Fibroblast of skin of abdomen (primary cell): ENCODE measurements around the gene FAM114A1. TPM values are rescaled to one million over a fixed set of nuclear protein-coding genes. Genes with fewer than 3 reads are reported as not detected.

Experiments
- DNase-seq: peaks from one replicate; pipeline ENCODE4 v3.0.0-alpha.2; 2013
- polyA plus RNA-seq, 2 experiments: library from polyadenylated mRNA; unstranded; fragments of 120-200 nt; gene quantifications; one replicate each; pipeline ENCODE4 v1.2.1, GENCODE V29; 2013; ENCODE audit not compliant: insufficient read length in 2 of 2

Gene FAM114A1
- polyA plus RNA-seq (2013, experiment 1 of 2; ENCODE audit: insufficient read length), result 139 TPM
- 135 TPM for polyA plus RNA-seq (2013, experiment 2 of 2; ENCODE audit: insufficient read length)

DNA sequence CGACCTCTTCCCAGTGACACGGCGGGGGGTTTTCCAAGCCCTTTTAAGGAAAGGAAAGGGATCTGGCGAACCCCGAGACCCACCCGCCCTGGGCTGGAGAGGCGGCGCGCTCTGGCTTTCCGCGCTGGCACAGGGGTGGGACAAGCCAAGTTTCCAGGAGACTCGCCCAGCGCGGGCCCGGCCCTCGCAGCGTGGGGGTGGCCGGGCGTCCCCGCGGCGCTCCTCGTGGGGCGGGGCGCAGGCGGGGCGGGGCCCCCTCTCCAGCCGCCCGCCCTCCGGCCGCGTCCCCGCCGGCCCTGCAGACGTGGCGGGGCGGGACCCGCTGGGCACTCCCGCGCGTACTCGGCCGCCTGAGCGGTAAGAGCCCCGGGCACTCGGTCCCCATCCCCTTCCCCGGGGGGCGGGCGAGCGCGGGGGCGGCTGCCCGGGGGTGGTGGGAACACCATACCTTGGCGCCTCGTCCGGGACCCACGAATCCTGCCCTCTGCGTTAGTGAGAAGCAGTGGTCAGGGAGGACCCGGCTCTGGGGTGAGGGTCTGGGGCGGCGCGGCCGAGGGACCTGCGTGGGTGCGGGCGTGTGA, at the start of gene FAM114A1:
TSS of gene FAM114A1 (plus strand) at position 329 of the 581 bp plus-strand sequence. CDS start 10,273 bp downstream, outside the sequence.
- peak; percentile 90 for DNase-seq

DNA sequence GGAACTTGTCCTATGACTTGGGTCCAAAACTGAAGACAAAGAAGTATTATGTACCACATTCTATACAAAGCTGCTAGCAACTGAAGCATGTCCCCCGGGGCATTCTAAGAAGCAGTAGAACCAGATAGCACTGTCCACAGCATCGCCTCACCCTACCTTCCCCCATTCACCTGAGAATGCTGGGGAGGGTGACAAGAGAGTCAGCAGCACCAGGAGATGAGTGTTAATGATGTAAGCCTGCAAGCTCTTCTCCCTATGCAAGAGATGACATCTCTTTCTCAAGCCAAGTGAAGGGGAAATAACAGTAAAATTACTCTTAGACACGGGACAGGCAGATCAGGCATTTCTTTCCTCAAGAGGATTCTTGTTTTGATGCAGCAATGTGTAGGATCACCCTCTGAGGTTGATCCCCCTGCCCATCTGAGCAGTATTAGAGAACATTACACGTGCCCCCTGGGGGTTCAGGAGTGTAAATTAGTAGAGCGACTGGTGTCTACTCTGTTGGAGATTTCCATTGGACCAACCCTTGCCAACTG, 49.1 kb upstream of the FAM114A1 start:
- no peak for DNase-seq

DNA sequence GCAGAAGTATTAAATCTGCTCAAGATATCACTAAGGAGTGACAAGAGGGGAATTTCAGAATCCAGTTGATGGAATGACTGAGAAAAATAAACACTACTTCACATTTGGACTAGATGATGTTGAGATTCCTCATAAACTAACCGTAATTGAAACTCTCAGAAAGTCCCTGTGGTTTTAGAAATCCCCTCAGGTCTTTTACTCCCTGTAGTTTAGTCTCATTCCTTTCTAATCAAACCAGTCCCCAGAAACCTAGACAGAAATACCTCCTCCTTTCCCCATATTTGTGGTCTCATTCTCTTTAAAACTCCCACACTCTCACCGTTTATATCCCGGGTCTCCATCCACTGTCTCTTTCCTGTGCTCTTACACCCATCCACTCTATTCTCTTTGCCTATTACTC, 48.0 kb upstream of the FAM114A1 start:
- peak; percentile 23 for DNase-seq

DNA sequence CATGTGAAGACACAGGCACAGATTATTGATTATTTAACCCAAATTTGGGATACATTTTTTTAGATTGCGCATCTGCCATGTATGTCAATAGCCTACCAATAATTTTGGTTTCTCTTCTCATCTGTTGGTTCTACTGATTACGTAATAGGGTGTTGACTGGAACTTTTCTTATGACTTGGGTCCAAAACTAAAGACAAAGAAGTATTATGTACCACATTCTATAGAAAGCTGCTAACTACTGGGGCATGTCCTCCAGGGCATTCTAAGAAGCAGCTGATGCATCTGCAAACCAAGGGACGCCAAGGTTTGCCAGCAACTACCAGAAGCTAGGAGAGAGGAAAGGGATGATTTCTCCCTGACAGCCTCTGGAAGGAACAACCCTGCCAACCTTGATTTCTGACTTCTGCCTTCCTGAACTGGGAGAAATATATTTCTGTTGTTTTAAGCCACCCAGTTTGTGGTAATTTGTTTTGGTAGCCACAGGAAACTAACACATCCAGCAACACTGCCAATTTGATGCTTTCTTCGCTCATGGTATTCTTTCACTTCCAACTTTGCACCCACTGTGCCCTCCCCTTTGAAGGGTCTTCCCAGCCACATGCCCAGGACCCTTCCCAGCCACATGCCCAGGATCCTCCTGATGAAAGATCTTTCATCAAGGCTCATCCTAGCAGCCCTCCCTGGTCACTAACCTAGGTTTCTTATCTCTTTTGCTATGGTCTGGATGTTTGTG, 47.1 kb upstream of the FAM114A1 start:
- DNase-seq, result no peak

DNA sequence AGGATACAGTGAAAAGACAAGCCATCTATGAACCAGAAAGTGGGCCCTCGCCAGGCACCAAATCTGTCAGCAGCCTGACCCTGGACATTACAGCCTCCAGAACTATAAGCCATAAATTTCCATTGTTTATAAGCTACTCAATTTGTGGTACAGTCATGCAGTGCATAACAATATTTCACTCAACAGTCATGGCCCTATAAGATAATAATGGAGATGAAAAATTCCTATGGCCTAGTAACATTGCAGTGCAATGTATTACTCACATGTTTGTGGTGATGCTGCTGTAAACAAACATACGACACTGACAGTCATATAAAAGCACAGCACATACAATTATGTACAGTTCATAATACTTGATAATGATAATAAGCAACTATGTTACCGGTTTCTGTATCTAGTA, 45.9 kb upstream of the FAM114A1 start:
- DNase-seq, result peak; percentile 8

DNA sequence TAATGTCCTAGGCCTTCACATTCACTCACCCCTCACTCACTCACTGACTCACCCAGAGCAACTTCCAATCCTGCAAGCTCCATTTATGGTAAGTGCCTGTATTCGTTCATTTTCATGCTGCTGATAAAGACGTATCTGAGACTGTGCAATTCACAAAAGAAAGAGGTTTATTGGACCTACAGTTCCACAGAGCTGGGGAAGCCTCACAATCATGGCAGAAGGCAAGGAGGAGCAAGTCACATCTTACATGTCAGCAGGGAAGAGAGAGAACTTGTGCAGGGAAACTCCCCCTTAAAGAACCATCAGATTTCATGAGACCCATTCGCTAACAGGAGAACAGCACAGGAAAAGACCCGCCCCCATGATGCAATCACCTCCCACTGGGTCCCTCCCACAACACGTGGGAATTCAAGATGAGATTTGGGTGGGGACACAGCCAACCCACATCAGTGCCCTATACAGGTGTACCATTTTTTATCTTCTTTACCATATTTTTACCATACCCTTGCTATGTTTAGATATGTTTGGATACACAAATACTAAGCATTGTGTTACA, 44.8 kb upstream of the FAM114A1 start:
- no peak for DNase-seq

DNA sequence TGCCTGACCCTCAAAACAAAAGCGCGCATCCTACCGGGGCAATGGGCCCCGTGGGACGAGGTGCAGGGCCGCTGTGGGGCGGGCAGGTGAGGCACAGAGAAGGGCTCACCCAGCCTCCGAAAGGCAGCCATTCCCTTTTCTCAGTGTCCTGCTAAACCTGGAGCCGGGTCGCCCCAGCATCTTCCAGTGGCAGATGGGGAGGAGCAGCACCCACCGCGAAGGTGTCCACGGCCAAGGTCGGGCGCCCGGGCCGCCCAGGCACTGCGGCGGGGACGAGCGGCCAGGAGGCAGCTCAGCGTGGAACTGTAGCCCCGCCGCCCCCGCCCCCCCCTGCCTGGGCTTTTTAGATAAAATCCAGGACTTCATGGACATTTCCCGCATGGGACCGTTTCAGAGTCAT, 43.8 kb upstream of the FAM114A1 start:
- no peak for DNase-seq

DNA sequence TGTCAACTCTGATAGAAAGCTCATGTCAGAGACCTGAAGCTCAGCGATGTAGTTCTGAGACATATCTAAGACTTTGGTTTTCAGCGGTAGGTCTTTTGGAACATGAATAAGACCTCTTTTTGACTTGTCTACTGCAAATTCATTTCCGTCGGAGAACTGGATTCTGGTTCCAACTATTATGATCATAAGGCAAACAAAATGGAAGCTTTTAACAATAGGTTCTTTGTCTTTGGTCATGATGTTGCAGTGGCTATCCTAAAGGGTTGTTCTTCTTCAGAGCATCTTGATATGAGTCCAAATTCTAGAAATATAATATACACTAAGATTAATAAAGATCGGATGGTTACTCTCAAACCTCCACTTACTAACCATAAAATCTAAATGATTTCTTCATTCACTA, 38.4 kb upstream of the FAM114A1 start:
- no peak for DNase-seq

DNA sequence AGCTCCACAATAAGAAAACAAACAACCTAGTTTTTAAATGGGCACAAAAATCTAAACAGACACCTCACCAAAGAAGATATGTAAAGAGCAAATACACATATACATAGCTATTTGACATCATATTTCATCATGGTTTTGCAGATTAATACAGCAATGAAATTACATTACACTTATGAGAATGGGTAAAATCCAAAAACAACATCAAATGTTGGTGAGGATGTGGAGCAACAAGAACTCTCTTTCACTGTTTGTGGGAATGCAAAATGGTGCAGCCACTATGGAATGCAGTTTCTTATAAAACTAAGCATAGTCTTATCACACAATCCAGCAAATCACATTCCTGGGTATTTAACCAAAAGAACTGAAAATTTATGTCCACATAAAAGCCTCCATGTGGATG, 36.0 kb upstream of the FAM114A1 start:
- no peak for DNase-seq

DNA sequence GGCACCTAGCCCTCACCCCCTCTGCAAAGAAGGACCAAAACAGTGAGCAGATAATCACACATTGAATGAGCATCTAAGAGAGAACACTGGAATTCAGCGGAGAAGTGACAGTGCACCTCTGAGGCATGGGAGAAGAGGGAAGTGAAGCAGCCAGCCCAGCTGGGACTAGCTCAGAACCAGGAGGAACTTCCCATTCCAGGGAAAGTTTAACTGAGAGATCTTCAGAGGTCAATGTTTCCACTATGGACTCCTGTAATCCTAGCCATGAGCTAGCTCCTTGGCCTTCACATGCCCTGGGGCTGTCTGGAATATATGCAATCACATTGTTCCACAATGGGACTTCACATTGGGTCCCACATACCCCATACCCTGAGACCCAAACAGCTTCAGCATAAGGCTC, 35.4 kb upstream of the FAM114A1 start:
- no peak for DNase-seq

DNA sequence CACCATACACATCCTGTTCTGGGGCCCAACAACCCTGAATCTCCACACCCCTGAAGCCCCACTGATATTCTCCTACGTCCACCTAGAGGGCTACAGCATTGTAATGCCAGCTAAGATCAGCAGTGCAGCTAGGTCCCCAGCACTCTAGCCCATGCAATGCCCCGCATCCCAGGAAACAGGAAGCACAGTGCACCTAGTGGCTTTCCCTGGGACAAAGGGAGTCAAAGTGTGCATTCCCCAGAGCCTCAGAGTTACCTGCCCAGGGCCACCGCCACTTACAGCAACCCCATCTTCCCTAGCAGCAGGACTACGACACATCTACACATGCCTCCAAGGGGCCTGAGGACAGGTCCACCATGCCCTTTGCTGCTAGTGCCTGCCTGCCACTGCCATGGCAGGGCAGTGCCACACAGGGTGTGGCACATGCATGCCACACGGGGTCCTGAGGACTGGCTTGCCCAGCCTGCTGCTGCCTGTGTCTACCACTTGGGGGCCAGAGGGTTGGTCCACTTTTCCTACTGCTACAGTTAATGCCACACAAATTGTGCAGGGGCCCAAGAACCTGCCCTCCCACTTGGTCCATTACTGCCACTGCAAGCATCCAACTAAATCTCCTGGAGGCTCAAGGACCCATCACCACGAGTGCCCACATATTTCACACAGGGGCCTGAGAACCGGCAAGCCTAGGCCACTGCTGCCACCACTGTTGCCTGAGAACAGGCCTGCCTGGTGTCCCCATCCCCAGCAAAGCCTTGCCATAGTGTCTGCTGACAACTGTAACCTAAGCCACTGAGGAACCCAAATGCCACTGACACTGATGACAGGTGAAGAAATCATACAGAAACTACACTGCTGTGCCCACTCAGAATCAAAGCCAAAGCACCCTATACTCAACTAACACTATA, 34.7 kb upstream of the FAM114A1 start:
- DNase-seq, result no peak

DNA sequence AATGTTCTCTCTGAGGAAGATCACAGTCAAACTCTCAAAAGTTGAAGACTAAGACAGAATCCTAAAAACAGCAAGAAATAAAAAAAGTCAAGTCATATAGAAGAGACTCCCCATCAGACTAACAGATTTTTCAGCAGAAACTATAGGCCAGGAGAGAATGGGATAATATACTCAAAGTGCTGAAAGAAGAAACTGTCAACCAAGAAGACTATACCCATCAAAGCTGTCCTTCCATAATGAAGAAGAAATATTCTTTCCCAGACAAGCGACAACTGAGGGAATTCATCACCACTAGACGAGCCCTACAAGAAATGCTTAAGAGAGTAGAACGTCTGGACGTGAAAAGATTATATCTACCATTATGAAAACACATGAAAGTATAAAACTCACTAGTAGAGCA, 33.0 kb upstream of the FAM114A1 start:
- no peak for DNase-seq

DNA sequence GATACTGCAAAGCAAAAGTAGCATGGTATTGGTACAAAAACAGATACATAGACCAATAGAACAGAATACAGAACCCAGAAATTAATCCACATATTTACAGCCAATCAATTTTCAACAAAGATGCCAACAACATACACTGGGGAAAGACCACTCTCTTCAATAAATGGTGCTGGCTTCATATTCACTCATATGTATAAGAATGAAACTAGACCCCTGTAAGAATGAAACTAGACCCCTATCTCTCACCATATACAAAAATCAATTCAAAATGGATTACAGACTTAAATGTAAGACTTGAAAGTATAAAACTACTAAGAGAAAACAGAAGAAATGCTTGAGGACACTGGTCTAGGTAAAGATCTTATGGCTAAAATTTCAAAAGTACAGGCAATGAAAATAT, 30.3 kb upstream of the FAM114A1 start:
- DNase-seq, result no peak

DNA sequence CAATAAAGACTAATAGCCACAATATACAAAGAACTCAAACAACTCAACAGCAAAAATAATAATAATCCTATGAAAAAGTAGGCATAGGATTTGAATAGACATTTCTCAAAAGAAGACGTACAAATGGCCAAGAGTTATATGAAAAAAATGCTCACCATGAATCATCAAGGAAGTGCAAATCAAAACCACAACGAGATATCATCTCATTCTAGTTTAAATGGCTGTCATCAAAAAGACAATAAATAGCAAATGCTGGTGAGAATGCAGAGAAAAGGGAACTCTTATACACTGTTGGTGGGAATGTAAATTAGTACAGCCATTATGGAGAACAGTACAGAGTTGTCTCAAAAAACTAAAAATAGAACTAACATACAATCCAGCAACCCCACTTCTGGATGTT, 29.8 kb upstream of the FAM114A1 start:
- DNase-seq, result peak; percentile 56

DNA sequence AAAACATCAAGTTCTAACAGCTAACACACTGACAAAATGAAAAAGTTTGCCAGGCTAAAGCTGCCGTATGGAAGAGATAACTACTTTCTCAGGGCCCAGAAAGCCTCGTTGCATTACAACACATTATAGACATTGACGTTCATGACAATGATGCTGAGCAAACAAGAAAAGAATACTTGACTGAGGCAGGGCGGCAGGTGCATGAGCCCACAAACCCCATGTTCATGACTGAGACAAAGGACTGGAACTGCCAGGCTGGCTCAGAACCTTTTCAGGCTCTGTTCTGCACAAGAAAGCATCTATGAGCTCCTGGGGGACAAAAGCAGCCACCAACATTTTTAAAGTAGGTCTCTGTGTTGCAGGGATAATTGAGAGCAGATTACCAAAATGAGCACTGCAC, 24.6 kb upstream of the FAM114A1 start:
- DNase-seq, result no peak

DNA sequence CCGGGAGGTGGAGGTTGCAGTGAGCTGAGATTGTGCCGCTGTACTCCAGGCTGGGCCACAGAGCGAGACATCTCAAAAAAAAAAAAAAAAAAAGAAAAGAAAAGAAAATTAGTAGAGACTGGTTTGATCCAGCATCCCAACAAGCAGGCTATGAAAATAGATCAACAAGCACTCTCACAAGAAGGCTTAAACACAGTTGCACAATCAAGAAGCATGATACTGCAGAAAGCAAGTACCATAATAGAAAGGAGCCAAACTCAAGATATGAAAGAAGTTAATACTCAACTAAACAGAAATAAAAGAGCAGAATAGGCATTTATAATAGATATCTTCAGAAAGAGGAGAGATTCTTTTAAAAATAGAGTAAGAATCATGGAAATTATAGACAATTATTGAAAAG, 21.6 kb upstream of the FAM114A1 start:
- DNase-seq, result no peak

DNA sequence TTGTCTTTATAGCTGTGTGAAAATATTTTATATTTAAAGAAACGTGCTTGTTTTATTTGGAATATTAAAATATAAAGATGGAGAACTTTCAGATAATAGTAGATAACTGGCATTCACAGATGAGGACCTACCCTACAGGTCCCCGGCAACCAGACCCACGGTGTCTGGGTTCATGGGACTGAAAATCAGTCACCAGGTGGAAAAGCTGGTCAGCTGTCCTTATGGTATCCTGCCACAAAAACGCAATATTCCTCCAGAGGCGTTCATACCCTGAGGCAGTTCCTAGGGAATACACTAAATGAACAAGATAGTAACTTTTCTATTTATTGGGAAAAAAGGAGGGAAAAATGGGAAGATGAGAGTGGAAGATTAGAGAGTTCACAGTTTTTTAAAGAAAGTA, 12.1 kb upstream of the FAM114A1 start:
- DNase-seq, result no peak

DNA sequence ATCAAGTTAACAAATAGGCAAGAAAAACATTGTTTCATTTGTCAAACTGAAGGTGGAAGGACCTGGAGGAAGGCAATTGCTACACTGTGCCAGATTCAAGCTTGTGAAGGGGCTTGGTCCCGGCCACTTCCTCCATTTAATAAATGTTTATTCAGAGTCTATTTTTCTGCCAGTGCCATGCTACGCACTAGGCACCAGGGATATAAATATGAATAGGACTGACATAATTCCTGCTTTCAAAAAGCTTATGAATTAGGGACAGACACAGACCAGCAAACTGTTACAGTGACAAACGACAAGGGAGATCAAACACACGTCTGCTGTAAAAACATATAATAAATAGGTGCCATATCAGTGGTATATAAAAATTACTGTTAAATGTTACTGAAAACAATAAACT, 11.6 kb upstream of the FAM114A1 start:
- no peak for DNase-seq

DNA sequence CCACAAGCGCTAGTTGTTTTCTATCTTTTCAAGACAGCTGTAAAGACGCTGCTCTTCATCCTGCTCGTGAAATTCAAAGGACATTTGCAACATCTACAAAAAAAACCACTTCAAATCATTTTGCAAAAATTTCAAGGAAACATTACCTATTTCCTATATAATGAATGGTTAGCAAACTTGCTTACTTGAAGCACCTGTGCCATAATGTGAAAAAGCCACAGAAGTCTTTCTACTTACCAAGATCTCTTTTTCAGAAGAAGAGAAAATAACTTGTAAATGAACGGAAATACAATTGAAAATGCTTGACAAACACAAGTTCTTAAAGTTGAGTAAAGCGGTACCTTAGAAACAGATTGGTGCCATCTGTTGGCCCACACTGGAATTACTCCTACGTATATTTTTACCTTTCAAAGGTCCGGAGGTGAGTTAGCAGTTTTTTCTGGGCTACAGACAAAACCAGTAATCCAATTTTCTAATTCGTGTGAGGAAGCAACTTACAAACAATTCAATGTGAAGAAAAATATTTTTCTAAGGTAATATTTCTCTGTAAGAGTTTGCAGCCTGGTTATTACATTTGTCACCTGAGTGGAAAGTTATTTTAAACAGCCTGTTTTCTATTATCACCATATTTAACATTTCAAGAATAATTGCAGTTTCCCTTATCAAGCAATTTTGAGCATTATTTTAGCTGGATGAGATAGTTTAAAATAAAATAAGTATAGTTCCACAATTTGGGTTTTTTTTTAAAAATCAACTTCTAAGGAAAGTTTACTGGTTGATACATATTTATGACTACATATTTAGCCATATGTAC, 10.9 kb upstream of the FAM114A1 start, which contains the start of gene TLR6:
TSS of gene TLR6 (minus strand) at position 294 of the 814 bp plus-strand sequence. CDS start 27,344 bp downstream, outside the sequence.
- DNase-seq, result peak; percentile 40

DNA sequence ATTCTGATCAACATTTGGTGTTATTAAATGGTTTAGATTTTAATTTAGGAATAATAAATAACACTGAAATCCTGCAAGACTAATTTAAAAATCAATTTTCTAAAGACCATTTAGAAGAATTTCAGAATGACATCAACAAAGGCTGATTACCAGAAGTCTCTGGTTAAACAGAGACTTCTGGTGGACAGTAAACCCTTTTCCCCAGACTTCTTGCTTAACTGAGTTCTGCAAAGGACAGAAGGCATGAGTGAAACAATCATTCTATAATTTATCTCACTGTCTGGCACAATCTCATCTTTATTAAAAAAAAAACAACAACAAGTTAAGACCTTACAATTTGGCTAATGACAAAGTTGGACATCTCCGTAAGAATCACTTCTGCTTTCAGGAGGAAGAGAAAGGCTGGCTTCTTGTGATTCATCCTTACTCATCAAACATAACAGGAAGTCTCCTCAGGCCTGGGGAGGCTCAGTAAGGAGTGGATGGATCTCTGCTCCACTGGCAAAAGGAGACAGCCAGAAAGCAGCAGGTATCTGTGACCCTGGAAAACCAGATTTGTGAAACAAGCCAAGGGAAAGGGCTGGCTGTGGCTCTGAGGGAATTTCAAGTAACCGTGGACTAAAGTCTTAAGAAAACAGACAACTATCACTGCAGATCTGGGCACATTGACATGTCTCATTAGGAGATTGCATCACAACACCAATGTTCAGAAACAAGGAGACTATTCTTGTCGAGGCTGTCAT, 10.1 kb upstream of the FAM114A1 start:
- DNase-seq, result peak; percentile 89

DNA sequence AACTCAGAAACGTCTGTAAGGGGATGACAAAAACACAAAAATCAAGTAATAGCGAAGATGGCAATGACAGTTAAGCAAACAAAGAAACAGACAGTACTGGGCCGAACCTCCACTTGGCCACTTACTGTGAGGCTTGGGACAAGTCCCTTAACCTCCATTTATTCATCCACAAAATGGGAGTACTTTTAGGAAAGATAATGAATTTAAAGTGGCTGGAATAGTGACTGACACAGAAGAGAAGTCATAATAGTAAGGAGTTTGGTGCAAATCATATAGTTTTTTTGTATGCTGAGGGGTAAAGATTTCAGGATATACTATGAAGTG, 9.5 kb upstream of the FAM114A1 start:
- no peak for DNase-seq
